Smooth muscle cell of the brain vasculature (primary cell): ENCODE measurements around the gene LCA5L.
"Not testable (repeated sequence)": the region's sequence is repeated elsewhere in the genome, so short reads cannot be mapped to it uniquely, and the experiment has no call there.

Source experiments
- DNase-seq: peaks from one replicate; pipeline ENCODE4 v3.0.0-alpha.2; 2012; ENCODE audit warnings: low read depth, low spot score

LCA5L gene

DNA sequence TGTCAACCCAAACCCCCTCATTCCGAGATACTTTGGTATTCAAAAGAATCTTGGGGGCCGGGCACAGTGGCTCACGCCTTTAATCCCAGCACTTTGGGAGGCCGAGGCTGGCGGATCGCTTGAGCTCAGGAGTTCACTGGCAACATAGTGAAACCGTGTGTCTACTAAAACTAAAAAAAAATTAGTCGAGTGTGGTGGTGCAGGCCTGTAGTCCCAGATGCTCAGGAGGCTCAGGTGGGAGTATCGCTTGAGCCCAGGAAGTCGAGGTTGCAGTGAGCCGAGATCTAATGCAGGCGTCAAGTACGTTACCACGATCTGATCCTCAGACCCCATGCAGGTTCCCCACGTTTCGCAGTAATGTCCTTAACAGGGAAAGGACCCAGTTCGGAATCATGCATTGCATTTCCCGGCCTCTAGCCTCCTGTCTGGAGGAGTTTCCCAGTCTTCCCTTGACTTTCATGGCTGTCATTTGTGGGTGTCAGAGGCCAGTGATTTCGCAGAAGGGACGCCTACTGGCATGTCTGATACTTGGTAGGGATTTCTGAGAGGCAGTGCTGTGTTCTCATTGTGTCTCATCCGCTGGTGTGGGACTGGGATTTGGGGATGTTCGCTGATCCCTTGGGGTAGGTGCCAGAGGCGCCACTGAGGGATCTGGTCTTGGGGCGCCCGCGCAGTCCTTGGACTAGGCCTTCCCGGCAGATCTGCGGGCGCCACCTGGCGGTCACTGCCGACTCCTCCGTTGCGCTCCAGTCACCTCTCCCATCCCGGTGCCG lies 57.4 kb downstream of the LCA5L start:
- DNase-seq, result no peak

DNA sequence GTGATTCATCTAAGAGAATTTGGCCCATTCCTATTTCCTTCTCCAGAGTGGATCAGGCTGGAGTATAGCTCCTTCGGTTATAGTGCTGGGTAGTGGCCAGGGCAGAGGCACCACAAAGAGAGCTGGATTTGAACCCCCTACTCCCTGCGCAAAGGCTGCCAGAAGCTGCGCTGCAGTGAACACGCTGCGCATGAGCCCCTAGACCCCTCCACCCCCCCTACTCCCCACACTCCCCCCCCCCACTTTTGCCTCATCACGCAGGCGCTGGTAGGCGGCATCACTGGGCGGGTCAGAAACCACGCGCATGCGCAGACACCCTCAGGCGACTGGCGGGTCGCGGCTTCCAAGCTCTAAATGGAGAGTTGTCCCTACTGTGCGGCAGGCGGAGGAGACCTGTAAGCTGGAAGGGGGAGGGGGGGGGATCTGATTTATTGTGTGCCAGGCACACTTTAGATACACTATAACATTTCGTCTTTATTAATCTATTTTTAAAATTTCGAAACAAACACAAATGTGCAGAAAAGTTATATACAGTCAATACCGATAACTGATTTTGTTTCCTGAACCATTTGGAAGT lies 58.0 kb downstream of the LCA5L start:
- peak; percentile 69 for DNase-seq

DNA sequence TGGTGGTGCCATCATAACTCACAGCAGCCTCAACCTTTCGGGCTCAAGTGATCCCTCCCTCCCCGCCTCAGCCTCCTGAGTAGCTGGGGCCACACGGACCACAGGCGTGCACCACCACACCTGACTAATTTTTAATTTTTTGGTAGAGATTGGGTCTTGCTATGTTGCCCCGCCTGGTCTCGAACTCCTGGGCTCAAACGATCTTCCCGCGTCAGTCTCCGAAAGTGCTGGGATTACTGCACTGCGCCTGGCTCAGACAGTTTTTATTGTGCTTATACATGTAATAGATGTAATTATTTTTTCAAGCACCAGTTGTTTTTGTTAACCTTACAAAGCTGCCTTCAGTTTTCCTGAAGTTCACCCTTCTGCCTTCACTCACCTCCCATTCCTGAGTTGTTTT lies 58.7 kb downstream of the LCA5L start:
- no peak for DNase-seq

DNA sequence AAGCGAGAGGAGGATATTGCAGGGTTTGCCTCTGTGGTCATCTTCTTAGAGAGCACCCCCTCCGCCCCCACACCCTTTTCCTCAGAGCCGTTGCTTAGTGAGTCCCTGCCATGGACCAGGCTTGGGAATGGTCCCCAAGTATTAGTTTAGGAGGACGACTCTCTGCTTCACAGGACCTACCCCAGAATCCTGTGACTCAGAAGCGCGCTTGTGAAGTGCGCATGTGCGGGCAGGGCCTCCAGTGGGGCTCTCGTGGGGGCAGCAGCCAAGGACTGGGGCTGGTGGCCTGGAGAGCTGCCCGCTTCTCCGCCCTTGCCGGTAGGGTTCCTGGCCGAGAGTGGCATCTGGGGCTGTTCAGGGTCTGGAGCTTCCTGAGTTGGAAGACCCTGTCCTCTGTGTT lies 59.4 kb downstream of the LCA5L start:
- DNase-seq, result no peak

DNA sequence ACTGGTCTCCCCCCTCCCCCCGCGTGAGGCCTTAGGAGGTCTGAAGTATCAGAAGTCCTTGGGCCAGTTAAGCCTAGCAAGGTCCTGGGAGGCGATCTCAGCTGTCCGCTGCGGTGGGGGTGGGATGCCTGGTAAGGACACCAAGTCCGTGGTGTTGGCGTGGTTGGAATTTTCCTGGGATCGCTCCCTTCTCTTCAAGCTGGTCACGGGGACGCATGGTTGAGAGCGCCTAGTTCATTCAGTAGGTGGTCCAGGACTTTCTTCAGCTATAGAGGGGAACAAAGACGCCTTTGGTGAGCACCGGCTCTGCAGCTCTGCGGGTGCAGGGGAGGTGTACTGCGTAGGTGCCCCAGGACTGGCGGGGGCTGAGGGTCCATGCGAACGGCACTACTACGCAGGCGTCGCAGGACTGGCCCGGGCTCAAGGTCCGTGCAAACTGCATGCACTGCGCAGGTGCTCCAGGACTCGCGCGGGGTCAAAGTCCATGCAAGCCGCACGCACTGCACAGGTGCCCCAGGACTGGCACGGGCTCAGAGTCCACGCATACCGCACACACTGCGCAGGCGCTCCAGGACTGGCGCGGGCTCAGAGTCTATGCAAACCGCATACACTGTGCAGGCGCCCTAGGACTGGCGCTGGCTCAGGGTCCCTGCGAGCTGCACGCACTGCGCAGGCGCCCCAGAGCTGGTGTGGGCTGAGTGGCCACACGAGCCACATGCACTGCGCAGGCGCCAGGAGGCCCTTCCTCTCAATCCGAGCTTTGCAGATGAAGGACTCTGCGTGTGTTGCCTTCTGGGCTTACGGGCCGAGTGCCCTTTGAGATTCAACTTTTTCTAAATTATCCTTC lies 60.1 kb downstream of the LCA5L start:
- no peak for DNase-seq

DNA sequence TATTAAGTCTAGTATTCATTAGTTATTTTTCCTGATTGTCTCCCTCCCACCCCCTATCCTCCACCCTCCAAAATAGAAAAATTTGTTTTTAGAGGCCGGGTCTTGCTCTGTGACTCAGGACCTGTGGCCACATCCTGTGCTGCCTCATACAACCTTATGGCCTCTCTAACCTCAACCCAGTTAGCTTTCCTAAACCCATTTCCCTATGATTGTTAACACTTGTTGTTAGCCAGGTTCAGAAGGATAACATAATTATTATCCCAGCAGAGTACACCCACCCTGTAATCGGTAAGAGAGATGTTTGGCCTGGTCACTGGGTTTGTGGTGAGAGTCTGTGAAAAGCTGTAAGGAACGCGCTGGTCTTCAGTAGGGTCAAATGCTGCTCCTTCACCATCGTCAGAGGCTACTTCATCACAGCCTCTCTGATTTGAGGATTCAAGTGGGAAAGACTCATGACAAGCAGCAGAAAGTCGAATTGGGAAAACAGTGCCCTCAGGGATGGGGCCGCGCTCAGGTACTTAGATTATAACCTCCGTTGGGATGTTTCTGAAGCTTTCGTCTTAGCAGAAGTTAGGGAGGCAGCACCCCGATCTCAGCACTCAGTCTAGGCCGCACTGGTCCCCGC lies 60.8 kb downstream of the LCA5L start:
- no peak for DNase-seq

DNA sequence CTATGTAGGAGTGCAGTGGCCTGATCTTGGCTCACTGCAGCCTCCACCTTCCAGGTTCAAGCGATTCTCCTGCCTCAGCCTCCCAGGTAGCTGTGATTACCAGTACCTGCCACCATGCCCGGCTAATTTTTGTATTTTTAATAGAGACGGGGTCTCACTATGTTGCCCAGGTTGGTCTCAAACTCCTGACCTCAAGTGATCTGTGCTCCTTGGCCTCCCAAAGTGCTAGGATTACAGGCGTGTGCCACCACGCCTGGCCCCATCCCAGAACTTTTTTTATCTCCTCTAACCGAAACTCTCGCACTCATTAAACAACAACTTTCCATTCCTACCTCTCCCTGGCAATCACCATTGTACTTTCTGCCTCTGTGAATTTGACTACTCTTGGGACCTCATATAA lies 63.5 kb downstream of the LCA5L start:
- not testable (repeated sequence) for DNase-seq

DNA sequence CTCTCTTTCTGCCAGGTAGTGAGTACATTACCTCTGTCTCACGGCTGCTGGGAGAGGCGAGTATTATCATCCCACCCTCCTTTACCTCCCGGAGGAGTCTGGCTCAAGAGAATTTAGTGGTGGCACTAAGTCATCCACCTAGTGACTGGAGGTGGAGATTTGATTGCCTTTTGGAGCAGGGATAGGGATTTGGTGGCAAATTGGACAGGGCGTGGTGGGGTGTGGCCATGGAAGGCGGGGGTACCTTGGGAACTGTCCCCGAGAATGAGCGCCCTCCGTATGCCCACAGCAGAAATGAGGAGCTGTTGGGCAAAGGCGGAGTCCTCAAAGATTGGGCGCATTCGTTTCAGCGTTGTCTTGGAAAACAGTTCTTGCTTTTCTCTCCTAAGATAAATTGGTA lies 64.6 kb downstream of the LCA5L start:
- DNase-seq, result no peak

DNA sequence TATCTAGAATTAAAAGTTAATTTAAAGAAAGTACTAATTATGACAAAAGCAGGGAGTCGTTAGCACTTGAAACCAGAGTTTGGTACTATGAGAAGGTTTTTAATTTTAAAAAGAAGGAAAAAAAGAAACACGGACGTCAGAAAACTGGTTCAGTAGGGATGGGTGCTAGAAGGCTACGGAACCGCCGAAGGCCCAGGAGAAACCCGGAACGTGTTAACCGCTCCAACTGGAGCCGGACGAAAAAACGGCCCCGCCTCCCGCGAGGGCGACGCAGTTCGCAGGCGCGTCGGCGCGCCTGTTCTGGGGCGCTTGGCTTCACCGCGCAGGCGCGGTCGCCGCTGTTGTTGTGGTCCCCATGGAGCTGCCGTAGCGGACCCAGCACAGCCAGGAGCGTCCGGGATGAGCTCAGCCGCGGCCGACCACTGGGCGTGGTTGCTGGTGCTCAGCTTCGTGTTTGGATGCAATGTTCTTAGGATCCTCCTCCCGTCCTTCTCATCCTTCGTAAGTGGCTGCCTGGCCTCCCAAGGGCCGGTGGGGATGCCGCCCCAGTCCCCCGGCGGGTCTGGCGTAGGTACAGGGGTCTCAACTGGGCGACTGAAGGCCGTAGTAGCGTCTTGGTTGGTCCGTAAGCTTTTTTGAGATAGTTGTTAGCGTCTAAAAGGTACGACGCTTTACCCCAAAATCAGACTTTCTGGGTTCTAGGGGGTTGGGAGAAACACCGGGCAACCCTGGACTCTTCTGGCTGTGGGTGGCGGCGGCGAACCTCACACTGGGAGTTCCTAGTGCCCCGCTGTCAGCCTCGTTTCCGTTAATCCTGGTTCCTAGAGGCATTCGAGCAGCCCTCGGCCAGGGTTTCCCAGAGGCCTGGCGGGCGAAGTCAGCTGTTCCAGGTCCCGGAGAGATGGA lies 65.3 kb downstream of the LCA5L start:
- DNase-seq, result peak; percentile 91

DNA sequence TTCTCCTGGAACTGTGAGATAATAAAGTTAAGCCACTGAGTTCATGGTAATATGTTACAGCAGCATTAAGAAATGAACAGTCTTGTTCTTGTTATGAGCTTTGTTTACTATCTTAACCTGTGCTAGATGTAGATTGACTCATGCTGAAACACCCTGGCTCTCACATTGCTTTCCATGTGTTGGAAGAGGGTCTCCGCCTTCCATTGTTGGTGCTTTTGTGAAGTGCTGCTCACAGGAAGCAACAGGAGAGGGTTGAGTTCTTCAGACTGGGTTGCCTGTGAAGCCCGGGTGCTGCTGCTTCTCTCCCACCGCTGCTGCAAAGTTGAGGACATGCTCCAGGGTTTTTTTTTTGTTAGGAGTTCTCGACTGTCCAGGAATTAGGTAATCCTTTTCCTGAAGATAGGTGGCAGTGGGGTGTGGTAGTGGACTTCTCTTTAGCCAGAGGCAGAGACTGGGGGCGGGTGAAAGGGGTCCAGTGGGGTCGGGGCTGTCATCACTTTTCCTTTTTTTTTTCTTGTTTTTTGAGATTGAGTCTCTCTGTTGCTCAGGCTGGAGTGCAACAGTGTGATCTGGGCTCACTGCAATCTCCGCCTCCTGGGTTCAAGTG lies 68.0 kb downstream of the LCA5L start:
- no peak for DNase-seq

DNA sequence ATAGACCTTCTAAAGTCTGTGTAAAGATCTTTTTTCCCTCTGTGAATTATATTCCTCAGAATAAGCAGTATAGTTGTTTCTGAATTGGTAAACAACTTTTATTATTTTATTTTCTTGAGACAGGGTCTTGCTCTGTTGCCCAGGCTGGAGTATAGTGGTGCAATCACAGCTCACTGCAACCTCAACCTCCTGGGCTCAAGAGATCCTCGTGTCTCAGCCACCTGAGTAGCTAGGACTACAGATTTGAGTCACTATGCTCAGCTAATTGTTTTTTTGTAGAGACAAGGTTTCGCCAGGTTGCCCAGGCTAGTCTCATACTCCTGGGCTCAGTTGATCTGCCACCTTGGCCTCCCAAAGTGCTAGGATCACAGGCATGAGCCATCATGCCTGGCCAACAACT lies 70.1 kb downstream of the LCA5L start:
- DNase-seq, result no peak

DNA sequence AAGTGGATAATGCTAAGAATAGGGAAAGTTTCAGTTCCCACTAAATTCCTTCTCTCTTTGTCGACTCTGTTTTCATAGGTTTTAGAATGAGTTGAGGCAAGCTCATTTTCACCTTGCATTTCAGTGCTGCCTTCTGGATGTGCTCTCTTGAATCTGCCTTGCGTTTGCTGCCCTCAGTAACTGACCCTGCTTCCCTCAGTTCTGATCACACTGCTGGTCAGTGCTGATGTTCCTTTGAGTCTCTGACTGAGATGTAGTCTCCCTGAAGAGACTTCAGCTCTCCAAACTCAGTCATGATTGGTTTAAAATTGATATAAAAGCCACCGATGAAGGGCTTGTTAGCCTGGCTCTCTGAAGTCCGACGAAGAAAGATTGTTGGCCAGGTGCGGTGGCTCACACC lies 71.5 kb downstream of the LCA5L start:
- DNase-seq, result no peak

DNA sequence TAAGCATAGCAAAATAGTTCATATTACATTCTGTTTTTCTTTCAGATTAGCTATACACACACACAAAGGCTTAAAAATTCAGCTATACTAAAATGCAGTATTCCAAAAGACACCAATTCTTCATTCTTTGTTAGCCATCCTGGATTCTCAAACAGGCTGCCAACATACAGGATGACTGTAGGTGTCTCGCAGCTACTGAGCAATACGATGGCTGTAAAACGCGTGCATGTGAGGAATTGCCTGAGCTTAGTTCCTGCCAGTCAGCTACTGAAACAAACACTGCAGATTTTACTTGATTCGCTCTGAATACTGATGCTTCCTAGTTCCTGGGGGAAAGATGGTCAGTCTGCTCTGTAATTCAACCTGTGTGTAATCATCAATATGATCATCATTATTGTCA lies 71.9 kb downstream of the LCA5L start:
- no peak for DNase-seq

DNA sequence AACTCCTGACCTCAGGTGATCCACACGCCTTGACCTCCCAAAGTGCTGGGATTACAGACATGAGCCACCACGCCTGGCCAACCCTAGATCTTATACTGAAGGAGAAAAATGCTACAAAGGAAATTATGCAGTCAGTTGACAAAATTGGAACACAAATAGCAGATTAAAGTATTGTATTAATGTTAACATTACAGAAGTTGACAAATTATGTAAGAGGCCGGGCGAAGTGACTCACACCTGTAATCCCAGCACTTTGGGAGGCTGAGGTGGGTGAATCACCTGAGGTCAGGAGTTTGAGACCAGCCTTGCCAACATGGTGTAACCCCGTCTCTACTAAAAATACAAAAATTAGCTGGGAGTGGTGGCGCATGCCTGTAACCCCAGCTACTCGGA lies 75.7 kb downstream of the LCA5L start:
- DNase-seq, result not testable (repeated sequence)

DNA sequence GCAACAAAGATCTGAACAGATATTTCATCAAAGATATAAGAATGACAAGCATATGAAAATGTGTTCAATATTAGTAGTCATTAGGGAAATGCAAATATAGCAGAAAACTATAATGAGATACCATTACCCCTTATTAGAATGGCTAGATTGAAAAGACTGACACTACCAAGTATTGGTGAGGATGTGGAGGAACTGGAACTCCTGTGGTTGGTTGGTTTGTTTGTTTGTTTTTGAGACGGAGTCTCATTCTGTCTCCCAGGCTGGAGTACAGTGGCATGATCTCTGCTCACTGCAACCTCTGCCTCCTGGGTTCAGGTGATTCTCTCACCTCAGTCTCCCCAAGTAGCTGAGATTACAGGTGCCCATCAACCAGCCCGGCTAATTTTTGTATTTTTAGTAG lies 77.8 kb downstream of the LCA5L start:
- DNase-seq, result no peak

DNA sequence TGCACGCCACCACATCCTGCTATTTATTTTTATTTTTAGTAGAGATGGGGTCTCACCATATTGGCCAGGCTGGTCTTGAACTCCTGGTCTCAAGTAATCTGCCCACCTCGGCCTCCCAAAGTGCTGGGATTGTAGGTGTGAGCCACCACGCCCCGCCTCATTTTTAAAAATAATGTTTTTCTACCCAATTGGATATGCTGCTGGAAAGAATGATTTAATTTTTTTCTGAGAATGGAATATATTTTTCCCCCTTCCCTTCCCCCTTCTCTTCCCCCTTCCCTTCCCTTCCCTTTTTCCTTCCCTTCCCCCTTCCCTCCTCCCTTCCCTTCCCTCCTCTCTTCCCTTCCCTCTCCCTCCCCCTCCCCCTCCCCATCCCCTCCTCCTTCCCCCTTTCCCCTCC lies 79.0 kb downstream of the LCA5L start:
- no peak for DNase-seq

DNA sequence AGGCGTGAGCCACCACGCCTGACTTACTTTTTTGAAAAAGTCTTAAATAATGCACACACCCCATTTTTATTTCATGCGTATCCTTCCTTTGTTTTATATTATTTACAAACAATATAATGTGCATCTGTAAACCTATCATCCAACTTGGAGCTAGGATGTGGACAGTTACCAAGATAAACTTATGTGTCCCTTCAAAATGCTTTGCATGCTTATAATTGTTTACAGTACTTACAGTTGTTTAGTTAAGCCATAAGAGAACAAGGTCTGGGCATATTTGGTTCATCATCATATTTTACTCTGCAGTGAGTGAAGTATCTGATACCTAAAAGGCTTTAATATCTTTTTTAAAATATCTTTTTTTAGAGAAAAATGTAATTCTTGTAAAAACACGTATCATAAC lies 80.6 kb downstream of the LCA5L start:
- no peak for DNase-seq

DNA sequence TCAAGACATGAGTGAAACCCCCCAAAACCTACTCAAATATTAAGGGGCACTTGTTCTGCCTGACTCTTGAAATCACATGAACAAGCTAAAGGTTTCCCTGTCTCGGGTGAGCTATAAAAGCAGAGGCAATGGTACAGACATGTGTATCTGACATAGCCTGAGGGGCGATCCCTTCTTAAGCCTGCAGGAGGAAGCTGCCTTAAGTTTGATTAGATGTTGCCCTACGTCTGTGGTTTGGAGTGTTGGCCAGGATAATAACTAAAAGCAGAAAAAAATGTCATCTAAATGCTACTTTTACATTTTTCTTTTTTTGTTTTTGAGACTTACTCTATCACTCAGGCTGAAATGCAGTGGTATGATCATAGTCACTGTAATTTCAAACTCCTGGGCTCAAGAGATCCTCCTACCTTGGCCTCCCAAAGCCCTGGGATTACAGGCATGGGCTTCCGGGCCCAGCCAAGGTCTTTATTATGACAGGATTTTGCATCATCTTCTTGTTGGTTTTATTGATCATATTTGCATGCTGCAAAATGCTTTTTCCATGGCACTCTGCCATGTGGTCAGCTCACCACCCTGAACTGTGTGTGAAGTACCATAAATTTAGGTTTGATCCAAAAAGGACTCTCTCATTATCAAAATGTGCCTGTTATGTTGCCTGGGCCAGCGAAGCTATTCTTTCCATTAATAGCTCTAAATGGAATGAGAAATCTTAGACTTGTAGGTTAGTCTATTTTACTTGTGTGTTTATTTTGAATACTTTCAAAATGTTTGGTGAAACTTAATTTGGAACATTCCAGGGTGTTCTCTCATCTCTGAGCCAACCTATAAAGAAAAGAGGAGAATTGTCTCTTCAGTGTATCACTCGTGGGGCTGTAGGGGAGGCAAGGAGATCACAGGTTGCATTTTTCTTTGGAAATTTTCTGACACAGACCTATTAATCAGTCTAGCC lies 81.7 kb downstream of the LCA5L start:
- DNase-seq, result no peak

DNA sequence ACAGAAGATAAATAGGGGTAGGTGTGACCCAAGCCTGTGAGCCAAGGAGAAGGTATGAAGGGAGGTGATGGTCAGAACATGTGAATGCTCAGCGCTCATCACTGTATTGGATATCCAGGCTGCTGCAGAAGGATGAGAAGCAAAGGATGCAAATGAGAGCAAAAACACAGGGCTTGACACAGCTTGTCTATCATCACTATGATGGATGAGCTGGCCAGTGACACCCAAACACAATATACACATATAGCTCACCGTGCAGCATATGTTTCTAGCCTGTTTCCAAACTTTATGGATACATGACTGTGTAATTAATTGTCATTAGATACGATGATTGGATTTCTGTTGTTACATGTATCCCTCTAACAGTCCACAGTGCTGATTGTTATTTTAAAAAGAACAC lies 82.8 kb downstream of the LCA5L start:
- DNase-seq, result no peak

DNA sequence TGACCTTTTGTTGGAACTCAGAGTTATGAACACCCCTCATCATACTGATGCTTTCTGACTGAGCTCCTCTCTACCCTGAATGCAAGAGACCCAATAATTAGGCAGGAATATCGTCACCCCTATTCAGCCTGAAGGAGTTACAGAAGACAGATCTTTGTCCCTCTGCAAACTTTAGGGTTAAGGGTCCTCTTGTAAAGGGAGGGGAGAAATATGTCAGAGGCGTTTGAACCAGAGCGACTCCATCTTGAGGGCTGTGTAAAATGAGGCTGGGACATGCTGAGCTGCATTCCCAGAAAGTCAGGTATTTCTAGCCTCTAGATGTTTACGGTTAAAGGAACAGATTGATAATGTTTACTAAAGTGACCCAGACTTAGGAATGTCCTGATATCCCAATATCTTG lies 86.2 kb downstream of the LCA5L start:
- no peak for DNase-seq
